Endothelial cell of umbilical vein (primary cell): Measurements from ENCODE around the gene MLPH. TPM values are rescaled to one million over a fixed set of nuclear protein-coding genes. Genes with fewer than 3 reads are reported as not detected.

ENCODE experiments used
- BruUV-seq: library from RNA; stranded (reverse); fragments of 400-500 nt; replicated peaks from 2 replicates; lab custom pipeline; 2021; lab: Mats Ljungman, UMichigan
- CTCF ChIA-PET: fragments of 300-600, 350-600 bp; sonication (Branson Sonifier 250); formaldehyde crosslinking; loops from one replicate; lab custom pipeline; 2021; ENCODE audit warnings: antibody characterized with exemption, inconsistent platforms; lab: Charles Lee
- POLR2A ChIA-PET: fragments of 300-600, 350-600 bp; sonication (Branson Sonifier 250); formaldehyde crosslinking; loops from one replicate; lab custom pipeline; 2021; ENCODE audit warnings: antibody characterized with exemption, inconsistent platforms; lab: Charles Lee
- DNase-seq: peaks from one replicate; pipeline ENCODE4 v3.0.0-alpha.2; 2011; ENCODE audit warnings: low read depth, low spot score
- FAIRE-seq: peaks from 2 replicates; lab custom pipeline; 2011; peaks lifted over from hg19 to GRCh38; lab: Jason Lieb, UNC
- H2AFZ ChIP-seq: 2 replicates; pipeline ENCODE4 v1.6.0; 2012; ENCODE audit warnings: low read depth, low read length, control low read depth, inconsistent platforms
- H3K27ac ChIP-seq: 2 replicates; pipeline ENCODE4 v1.5.1; 2011; ENCODE audit warnings: low read depth, mild to moderate bottlenecking, control low read depth, low read length, moderate library complexity; ENCODE audit not compliant: insufficient read depth
- H3K27me3 ChIP-seq, 2 experiments: 2 replicates each; pipeline versions ENCODE4 v1.6.0 to v1.6.1; 2011; ENCODE audit warnings: low read length in 2 of 2, mixed read lengths in 1 of 2; ENCODE audit not compliant: control insufficient read depth in 2 of 2, insufficient read depth in 2 of 2
- H3K36me3 ChIP-seq, 2 experiments: 2 replicates in 1 of 2; 3 replicates in 1 of 2; pipeline ENCODE4 v1.5.1; 2011; ENCODE audit warnings: low read length in 2 of 2, mild to moderate bottlenecking in 1 of 2, moderate library complexity in 1 of 2; ENCODE audit not compliant: control insufficient read depth in 2 of 2, insufficient read depth in 2 of 2; ENCODE audit errors: extremely low read depth in 1 of 2
- H3K4me1 ChIP-seq: 3 replicates; pipeline ENCODE4 v1.5.1; 2011; ENCODE audit warnings: mild to moderate bottlenecking, low read length; ENCODE audit not compliant: control insufficient read depth, insufficient read depth; ENCODE audit errors: extremely low read depth
- H3K4me2 ChIP-seq: 2 replicates; pipeline ENCODE4 v1.6.1; 2011; ENCODE audit warnings: low read length, control low read depth, mixed read lengths; ENCODE audit not compliant: insufficient read depth
- H3K4me3 ChIP-seq, 3 experiments: fragments of 200-600 bp in 1 of 3; sonication (generic), shearing (Covaris generic) in 1 of 3; replicated peaks in 1 of 3; 2 replicates each; pipeline ENCODE4 v1.5.1; 2011 to 2016; ENCODE audit warnings: control low read depth in 3 of 3, low read length in 3 of 3, mild to moderate bottlenecking in 2 of 3, inconsistent platforms in 1 of 3, low read depth in 1 of 3, moderate library complexity in 1 of 3; ENCODE audit not compliant: insufficient read depth in 1 of 3
- H3K79me2 ChIP-seq: 2 replicates; pipeline ENCODE4 v1.6.0; 2012; ENCODE audit warnings: low read length, inconsistent platforms; ENCODE audit not compliant: control insufficient read depth, insufficient read depth
- H3K9ac ChIP-seq: replicated peaks from 2 replicates; pipeline ENCODE3; 2011; ENCODE audit warnings: low read length, control low read depth; ENCODE audit not compliant: insufficient read depth; ENCODE audit errors: extremely low read depth
- H3K9me1 ChIP-seq: replicated peaks from 3 replicates; pipeline ENCODE4 v1.6.0; 2011; ENCODE audit warnings: mild to moderate bottlenecking, low read length; ENCODE audit not compliant: control insufficient read depth, insufficient read depth; ENCODE audit errors: extremely low read depth
- H3K9me3 ChIP-seq: replicated peaks from 2 replicates; pipeline ENCODE4 v1.5.1; 2012; ENCODE audit warnings: low read length, inconsistent platforms; ENCODE audit not compliant: control insufficient read depth, insufficient read depth
- H4K20me1 ChIP-seq: replicated peaks from 2 replicates; pipeline ENCODE3; 2011; ENCODE audit warnings: mild to moderate bottlenecking, low read length; ENCODE audit not compliant: control insufficient read depth, insufficient read depth; ENCODE audit errors: extremely low read depth
- EZH2 ChIP-seq: IDR thresholded peaks from 2 replicates; pipeline ENCODE4 v1.6.1; 2012; ENCODE audit warnings: borderline replicate concordance, low read depth, mild to moderate bottlenecking, moderate library complexity, low read length, inconsistent platforms; ENCODE audit not compliant: severe bottlenecking
- FOS ChIP-seq: IDR thresholded peaks from 2 replicates; pipeline ENCODE4 v1.6.1; 2011; ENCODE audit warnings: mild to moderate bottlenecking, low read length, moderate library complexity, borderline replicate concordance; ENCODE audit not compliant: insufficient read depth
- GATA2 ChIP-seq: IDR thresholded peaks from 2 replicates; pipeline ENCODE4 v1.7.0; 2011; ENCODE audit warnings: low read depth, mild to moderate bottlenecking, moderate library complexity, mixed read lengths, low read length; ENCODE audit not compliant: insufficient read length, insufficient read depth
- JUN ChIP-seq: IDR thresholded peaks from 2 replicates; pipeline ENCODE4 v1.6.1; 2011; ENCODE audit warnings: borderline replicate concordance, low read depth; ENCODE audit not compliant: insufficient read length, insufficient read depth
- MAX ChIP-seq: IDR thresholded peaks from 2 replicates; pipeline ENCODE4 v1.6.1; 2011; ENCODE audit not compliant: insufficient read depth, insufficient read length
- MYC ChIP-seq: IDR thresholded peaks from one replicate; pipeline ENCODE4 v1.6.1; 2011; ENCODE audit warnings: mild to moderate bottlenecking, low read depth, low read length
- POLR2A ChIP-seq: IDR thresholded peaks from 2 replicates; pipeline ENCODE4 v1.6.1; 2012; ENCODE audit warnings: low read depth, mild to moderate bottlenecking, control low read depth, low read length
- POLR2AphosphoS5 ChIP-seq: IDR thresholded peaks from 2 replicates; pipeline ENCODE4 v1.6.1; 2012; ENCODE audit warnings: low read depth, mild to moderate bottlenecking, control low read depth, low read length, moderate library complexity; ENCODE audit not compliant: insufficient read depth
- dilution Hi-C: fragments of 300-500 bp; cut with MboI; formaldehyde crosslinking; loops from one replicate; pipeline ENCODE4 v1.15.0; 2019; ENCODE audit warnings: low sequenced_read_pairs; ENCODE audit not compliant: extremely low pct_ligation_motif_present
- intact Hi-C: fragments of 100-400 bp; cut with micrococcal nuclease; formaldehyde crosslinking; loops from one replicate; pipeline ENCODE4 v1.10.0; 2022
- polyA plus RNA-seq, 4 experiments: library from polyadenylated mRNA; depleted of rRNA in 3 of 4; stranded (reverse) in 3 of 4; unstranded in 1 of 4; fragments of >200 nt; gene quantifications; 2 replicates each; pipeline versions ENCODE4 v1.2.1 to v1.2.3, GENCODE V29; 2011 to 2012; ENCODE audit warnings: missing spikeins in 1 of 4
- total RNA-seq: library from RNA; stranded (reverse); gene quantifications from 2 replicates; pipeline ENCODE4 v1.2.3, GENCODE V29; 2021
- TF ChIP-seq, protein P1 (sequence below), 2 donors: IDR thresholded peaks; 1 replicate in 1 of 2; 2 replicates in 1 of 2; pipeline ENCODE4 v1.5.1; 2011; ENCODE audit warnings: low read length in 2 of 2, mild to moderate bottlenecking in 2 of 2, moderate library complexity in 2 of 2, control low read depth in 1 of 2, inconsistent platforms in 1 of 2, low read depth in 1 of 2; ENCODE audit not compliant: insufficient read depth in 1 of 2; ENCODE audit errors: extremely low read depth in 1 of 2

MLPH gene
- total and polyA plus RNA-seq, 2 donors (not counting 3 experiments of a cell fraction or from before 2014, with no cell fraction given): not detected

GRCh38 chr2:237565974-237566373 lies 78.9 kb downstream of the MLPH start:
- intact Hi-C loops (no loop called here), dilution Hi-C loops (no loop called here)
- Histone ChIP-seq H3K27ac (no peak overlapping the region), H4K20me1 (no peaks in the 10 kb centered on the region), H3K4me3 (no peak overlapping the region), H3K9me3 (no peaks in the 10 kb centered on the region), H3K4me2 (no peak overlapping the region), H3K27me3 (no peaks in the 10 kb centered on the region), H3K9ac (no peak overlapping the region), H3K36me3 (no peaks in the 10 kb centered on the region), H3K4me1 (no peaks in the 10 kb centered on the region), H2AFZ (no peak overlapping the region), H3K79me2 (no peaks in the 10 kb centered on the region), H3K9me1 (no peaks in the 10 kb centered on the region)
- DNase-seq (no peak), FAIRE-seq (peak; percentile 26)
- no TSS peak for BruUV-seq
- ChIA-PET CTCF (interaction anchor here (1.3 to 1.4 kb wide), 2 partner anchors 53 to 95 kb away, joined by 3 to 8 read pairs; no protein-coding TSS in a partner anchor), POLR2A (no interaction called here)
- TF ChIP-seq JUN: no peak
- TF ChIP-seq GATA2: no peak
- TF ChIP-seq POLR2AphosphoS5: no peak
- TF ChIP-seq MAX: no peak
- TF ChIP-seq MYC: no peak
- no peak for TF ChIP-seq FOS
- no peak for TF ChIP-seq POLR2A
- TF ChIP-seq, protein P1, sequence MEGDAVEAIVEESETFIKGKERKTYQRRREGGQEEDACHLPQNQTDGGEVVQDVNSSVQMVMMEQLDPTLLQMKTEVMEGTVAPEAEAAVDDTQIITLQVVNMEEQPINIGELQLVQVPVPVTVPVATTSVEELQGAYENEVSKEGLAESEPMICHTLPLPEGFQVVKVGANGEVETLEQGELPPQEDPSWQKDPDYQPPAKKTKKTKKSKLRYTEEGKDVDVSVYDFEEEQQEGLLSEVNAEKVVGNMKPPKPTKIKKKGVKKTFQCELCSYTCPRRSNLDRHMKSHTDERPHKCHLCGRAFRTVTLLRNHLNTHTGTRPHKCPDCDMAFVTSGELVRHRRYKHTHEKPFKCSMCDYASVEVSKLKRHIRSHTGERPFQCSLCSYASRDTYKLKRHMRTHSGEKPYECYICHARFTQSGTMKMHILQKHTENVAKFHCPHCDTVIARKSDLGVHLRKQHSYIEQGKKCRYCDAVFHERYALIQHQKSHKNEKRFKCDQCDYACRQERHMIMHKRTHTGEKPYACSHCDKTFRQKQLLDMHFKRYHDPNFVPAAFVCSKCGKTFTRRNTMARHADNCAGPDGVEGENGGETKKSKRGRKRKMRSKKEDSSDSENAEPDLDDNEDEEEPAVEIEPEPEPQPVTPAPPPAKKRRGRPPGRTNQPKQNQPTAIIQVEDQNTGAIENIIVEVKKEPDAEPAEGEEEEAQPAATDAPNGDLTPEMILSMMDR (IDR thresholded peaks at IDR 0.05; ENCODE audit: extremely low read depth in 1 of 2, insufficient read depth in 1 of 2, low read depth in 1 of 2, low read length in 2 of 2): no peak
- no peak for TF ChIP-seq EZH2
